ENCODE data around the gene FRMPD4. TPM values are rescaled to one million over a fixed set of nuclear protein-coding genes. Genes with fewer than 3 reads are reported as not detected.

The FRMPD4 gene
- total RNA-seq, 1 experiment from 2014 or later: not detected

GRCh38 chrX:12411831-12412230, 273.6 kb downstream of the FRMPD4 start:
- Histone ChIP-seq H3K27me3 (replicated peaks; ENCODE audit: control insufficient read depth, insufficient read depth, low read length) (no peaks in the 10 kb centered on the region), H3K36me3 (ENCODE audit: control insufficient read depth, insufficient read depth, low read length) (no peaks in the 10 kb centered on the region), H3K4me1 (no peaks in the 10 kb centered on the region), H3K9me3 (no peaks in the 10 kb centered on the region), H3K4me3 (ENCODE audit: low read depth, low read length) (no peak overlapping the region)
- Mint-ChIP-seq H3K4me1 (ENCODE audit: low read depth, unreplicated experiment) (no peaks in the 10 kb centered on the region), H3K36me3 (ENCODE audit: insufficient read depth, unreplicated experiment) (no peaks in the 10 kb centered on the region), H3K9me3 (ENCODE audit: unreplicated experiment) (no peaks in the 10 kb centered on the region), H3K27ac (ENCODE audit: unreplicated experiment) (no peak overlapping the region), H3K4me3 (ENCODE audit: unreplicated experiment) (no peak overlapping the region), H3K27me3 (ENCODE audit: insufficient read depth, unreplicated experiment) (peaks cover 9% of the 10 kb centered on the region)
- TF ChIP-seq CTCF (IDR thresholded peaks at IDR 0.05; ENCODE audit: insufficient read depth in 1 of 2, low read depth in 1 of 2, low read length in 1 of 2, severe bottlenecking in 1 of 2, unreplicated experiment in 1 of 2): no peak
- no peak for DNase-seq
- ChIA-PET POLR2A (no interaction called here), CTCF (no interaction called here)
- intact Hi-C loops (cut with micrococcal nuclease; ENCODE audit: unreplicated experiment): no loop called here
- BruUV-seq (replicated peaks): no TSS peak

GRCh38 chrX:12412561-12412960, 274.3 kb downstream of the FRMPD4 start:
- CTCF ChIA-PET: no interaction called here
- TF ChIP-seq CTCF (IDR thresholded peaks at IDR 0.05; ENCODE audit: insufficient read depth in 1 of 2, low read depth in 1 of 2, low read length in 1 of 2, severe bottlenecking in 1 of 2, unreplicated experiment in 1 of 2): no peak

DNA sequence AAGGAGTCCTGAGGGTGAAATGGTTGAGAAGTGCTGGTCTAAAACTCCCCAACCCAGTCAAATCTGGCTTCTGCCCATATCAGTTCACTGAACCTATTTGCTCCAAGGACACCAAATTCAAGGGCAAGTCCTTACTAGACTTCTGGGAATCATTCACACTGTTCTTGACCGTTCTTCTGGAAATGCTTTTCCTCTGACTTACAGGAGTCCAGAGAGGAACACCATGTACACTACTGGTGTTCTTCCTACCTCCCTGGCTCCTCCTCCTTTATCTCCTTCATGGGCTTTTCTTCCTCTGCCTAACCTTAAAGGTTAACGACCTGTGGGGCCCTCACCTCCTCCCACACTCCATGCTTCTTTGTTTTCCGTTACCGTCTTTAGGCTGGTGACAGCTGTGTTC, 281.3 kb downstream of the FRMPD4 start:
- ChIA-PET POLR2A (no interaction called here), CTCF (no interaction called here)
- BruUV-seq (replicated peaks): no TSS peak
- H3K4me3 ChIP-seq (ENCODE audit: low read depth, low read length): no peak overlapping the region
- H3K4me1 Mint-ChIP-seq (ENCODE audit: low read depth, unreplicated experiment): no peaks in the 10 kb centered on the region
- no peaks in the 10 kb centered on the region for H3K4me1 ChIP-seq
- peaks cover 14% of the 10 kb centered on the region for H3K27me3 Mint-ChIP-seq (ENCODE audit: insufficient read depth, unreplicated experiment)
- H3K36me3 ChIP-seq (ENCODE audit: control insufficient read depth, insufficient read depth, low read length): no peaks in the 10 kb centered on the region
- H3K27ac Mint-ChIP-seq (ENCODE audit: unreplicated experiment): no peak overlapping the region
- H3K9me3 Mint-ChIP-seq (ENCODE audit: unreplicated experiment): peaks cover 8% of the 10 kb centered on the region
- H3K27me3 ChIP-seq (replicated peaks; ENCODE audit: control insufficient read depth, insufficient read depth, low read length): no peaks in the 10 kb centered on the region
- no peak overlapping the region for H3K4me3 Mint-ChIP-seq (ENCODE audit: unreplicated experiment)
- no peak for DNase-seq
- TF ChIP-seq CTCF (IDR thresholded peaks at IDR 0.05; ENCODE audit: insufficient read depth in 1 of 2, low read depth in 1 of 2, low read length in 1 of 2, severe bottlenecking in 1 of 2, unreplicated experiment in 1 of 2): no peak
- no peaks in the 10 kb centered on the region for H3K9me3 ChIP-seq
- no peaks in the 10 kb centered on the region for H3K36me3 Mint-ChIP-seq (ENCODE audit: insufficient read depth, unreplicated experiment)
- intact Hi-C loops (cut with micrococcal nuclease; ENCODE audit: unreplicated experiment): no loop called here

More at GRCh38 chrX:12412561-12412960, 274.3 kb downstream of the FRMPD4 start:
- H3K4me1 Mint-ChIP-seq (ENCODE audit: low read depth, unreplicated experiment): no peaks in the 10 kb centered on the region
- DNase-seq: no peak
- H3K36me3 Mint-ChIP-seq (ENCODE audit: insufficient read depth, unreplicated experiment): no peaks in the 10 kb centered on the region
- Histone ChIP-seq H3K4me1 (no peaks in the 10 kb centered on the region), H3K36me3 (ENCODE audit: control insufficient read depth, insufficient read depth, low read length) (no peaks in the 10 kb centered on the region), H3K4me3 (ENCODE audit: low read depth, low read length) (no peak overlapping the region), H3K27me3 (replicated peaks; ENCODE audit: control insufficient read depth, insufficient read depth, low read length) (no peaks in the 10 kb centered on the region), H3K9me3 (no peaks in the 10 kb centered on the region)
- POLR2A ChIA-PET: no interaction called here
- no peaks in the 10 kb centered on the region for H3K9me3 Mint-ChIP-seq (ENCODE audit: unreplicated experiment)
- H3K4me3 Mint-ChIP-seq (ENCODE audit: unreplicated experiment): no peak overlapping the region
- intact Hi-C loops (cut with micrococcal nuclease; ENCODE audit: unreplicated experiment): no loop called here
- no peak overlapping the region for H3K27ac Mint-ChIP-seq (ENCODE audit: unreplicated experiment)
- H3K27me3 Mint-ChIP-seq (ENCODE audit: insufficient read depth, unreplicated experiment): peaks cover 9% of the 10 kb centered on the region
- no TSS peak for BruUV-seq (replicated peaks)
